ENCODE data around the gene SLC35G6.
A peak's percentile ranks its signal among the peaks of the same experiment; 100 is the strongest.

SLC35G6 gene

DNA sequence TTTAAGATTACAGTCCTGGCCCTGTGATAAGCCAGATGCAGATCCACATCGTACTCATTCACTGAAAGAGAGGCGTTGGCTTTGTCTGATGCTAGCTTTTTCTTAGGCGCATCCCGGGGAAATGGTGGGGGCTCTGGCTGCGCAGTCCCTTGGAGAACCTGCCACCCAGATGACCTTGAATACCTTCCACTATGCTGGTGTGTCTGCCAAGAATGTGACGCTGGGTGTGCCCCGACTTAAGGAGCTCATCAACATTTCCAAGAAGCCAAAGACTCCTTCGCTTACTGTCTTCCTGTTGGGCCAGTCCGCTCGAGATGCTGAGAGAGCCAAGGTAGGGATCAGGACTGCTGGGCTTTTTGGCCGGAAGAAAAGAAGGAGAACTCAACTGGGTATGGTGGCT lies 26.9 kb downstream of the SLC35G6 start:
- no peak for DNase-seq

DNA sequence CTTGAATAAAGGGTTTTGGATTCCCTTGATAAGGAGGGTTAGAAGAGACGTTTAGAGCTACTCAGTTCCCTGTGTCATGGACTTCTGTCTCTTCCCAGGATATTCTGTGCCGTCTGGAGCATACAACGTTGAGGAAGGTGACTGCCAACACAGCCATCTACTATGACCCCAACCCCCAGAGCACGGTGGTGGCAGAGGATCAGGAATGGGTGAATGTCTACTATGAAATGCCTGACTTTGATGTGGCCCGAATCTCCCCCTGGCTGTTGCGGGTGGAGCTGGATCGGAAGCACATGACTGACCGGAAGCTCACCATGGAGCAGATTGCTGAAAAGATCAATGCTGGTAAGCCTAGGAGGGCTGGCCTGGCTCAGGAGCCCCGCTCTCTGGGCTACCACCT lies 27.6 kb downstream of the SLC35G6 start:
- no peak for DNase-seq

DNA sequence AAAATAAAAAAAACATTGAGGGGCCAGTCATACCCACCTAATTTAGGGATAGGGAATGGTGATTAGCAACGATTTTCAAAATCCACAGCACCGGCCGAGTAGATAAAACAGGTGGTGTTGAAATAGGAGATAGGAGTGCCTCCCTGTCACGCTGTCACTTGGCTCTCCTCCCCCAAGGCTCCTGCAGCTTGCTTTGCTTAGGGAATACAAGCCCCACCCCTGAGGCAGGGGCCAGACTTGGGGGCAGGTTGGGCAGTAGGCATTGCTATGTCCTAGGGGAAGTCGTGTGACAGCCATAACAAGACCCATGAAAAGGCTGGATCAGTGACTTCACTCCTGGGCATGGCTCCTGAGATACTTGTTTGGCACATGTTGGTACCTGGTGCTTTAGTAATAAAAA lies 28.7 kb downstream of the SLC35G6 start:
- no peak for DNase-seq

DNA sequence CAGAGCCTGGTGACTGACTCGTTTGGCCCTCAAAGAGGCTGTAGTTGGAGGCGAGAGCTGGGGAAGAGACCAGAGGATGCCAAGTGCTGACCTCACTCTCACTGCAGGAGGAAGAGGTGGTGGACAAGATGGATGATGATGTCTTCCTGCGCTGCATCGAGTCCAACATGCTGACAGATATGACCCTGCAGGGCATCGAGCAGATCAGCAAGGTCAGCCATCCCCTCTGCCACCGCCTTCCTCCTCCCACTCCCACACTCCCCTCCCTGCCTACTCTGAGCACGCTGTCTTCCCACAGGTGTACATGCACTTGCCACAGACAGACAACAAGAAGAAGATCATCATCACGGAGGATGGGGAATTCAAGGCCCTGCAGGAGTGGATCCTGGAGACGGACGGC lies 29.9 kb downstream of the SLC35G6 start:
- DNase-seq = no peak

DNA sequence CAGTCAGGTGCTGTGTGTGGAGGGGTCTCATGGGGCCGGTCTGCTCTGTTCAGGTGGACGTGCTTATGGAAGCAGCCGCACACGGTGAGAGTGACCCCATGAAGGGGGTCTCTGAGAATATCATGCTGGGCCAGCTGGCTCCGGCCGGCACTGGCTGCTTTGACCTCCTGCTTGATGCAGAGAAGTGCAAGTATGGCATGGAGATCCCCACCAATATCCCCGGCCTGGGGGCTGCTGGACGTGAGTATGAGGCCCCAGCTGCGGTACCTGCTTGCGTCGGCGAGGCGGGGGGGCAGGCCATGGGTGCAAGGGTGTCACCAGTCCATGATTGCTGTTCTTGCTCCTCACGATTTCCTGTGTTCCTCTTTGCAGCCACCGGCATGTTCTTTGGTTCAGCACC lies 30.9 kb downstream of the SLC35G6 start:
- no peak for DNase-seq

DNA sequence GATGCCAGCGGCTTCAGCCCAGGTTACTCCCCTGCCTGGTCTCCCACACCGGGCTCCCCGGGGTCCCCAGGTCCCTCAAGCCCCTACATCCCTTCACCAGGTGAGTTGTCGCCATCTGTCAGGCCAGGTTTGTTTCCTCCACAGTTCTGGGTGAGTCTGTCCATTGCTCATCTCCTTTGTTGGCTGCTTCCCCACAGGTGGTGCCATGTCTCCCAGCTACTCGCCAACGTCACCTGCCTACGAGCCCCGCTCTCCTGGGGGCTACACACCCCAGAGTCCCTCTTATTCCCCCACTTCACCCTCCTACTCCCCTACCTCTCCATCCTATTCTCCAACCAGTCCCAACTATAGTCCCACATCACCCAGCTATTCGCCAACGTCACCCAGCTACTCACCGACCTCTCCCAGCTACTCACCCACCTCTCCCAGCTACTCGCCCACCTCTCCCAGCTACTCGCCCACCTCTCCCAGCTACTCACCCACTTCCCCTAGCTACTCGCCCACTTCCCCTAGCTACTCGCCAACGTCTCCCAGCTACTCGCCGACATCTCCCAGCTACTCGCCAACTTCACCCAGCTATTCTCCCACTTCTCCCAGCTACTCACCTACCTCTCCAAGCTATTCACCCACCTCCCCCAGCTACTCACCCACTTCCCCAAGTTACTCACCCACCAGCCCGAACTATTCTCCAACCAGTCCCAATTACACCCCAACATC lies 31.7 kb downstream of the SLC35G6 start:
- DNase-seq = no peak

DNA sequence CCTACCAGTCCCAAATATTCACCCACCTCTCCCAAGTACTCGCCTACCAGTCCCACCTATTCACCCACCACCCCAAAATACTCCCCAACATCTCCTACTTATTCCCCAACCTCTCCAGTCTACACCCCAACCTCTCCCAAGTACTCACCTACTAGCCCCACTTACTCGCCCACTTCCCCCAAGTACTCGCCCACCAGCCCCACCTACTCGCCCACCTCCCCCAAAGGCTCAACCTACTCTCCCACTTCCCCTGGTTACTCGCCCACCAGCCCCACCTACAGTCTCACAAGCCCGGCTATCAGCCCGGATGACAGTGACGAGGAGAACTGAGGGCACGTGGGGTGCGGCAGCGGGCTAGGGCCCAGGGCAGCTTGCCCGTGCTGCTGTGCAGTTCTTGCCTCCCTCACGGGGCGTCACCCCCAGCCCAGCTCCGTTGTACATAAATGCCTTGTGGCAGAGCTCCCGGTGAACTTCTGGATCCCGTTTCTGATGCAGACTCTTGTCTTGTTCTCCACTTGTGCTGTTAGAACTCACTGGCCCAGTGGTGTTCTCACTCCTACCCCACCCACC lies 32.7 kb downstream of the SLC35G6 start:
- DNase-seq = no peak

DNA sequence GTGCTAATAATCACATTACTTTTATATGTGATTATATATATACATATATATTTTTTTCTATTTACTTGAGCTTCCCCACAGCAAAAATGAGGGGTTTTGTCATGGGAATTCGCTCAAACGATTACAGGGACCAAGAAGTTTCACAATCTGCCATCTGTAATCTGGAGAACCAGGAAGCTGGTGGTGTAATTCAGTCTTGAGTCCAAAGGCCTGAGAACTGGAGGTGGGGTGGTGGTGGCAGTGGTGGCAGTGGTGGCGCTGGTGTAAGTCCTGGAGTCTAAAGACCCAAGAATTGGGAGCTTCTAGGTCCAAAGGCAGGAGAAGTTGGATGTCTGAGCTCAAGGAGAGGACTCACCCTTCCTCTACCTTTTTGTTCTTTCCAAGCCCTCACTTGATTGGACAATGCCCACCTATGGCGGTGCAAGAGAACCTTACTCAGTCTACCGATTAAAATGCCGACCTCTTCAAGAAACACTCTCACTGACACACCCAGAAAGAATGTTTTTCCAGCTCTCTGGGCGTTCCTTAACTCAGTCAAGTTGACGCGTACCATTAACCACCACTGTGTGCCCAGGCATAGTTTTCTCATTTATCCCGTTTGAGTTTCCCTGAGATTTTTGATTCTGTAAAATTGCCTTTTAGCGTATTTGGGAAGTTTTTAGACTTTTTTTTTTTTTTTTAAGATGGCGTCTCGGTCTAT lies 34.8 kb downstream of the SLC35G6 start:
- DNase-seq = no peak

DNA sequence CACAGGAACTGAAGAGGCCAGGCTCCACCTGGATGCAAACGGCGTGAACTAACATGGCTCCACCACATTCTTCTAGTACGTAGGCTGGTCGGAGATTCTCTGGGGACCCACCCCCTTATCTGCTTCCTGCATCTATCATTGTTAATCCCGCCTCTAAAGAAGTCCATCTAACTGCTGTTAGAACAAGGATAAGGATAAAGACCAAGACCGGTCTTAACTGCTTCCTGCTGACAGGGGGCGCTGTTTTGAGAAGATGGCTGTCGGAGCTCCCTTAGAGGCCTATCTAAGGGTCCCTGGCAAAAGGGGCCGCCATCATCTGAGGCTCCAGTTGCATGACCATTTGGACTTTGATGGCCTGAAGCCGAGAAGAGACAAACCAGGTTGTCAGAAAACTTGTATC lies 41.8 kb downstream of the SLC35G6 start:
- DNase-seq = peak; percentile 13 to 22 (median 19)

DNA sequence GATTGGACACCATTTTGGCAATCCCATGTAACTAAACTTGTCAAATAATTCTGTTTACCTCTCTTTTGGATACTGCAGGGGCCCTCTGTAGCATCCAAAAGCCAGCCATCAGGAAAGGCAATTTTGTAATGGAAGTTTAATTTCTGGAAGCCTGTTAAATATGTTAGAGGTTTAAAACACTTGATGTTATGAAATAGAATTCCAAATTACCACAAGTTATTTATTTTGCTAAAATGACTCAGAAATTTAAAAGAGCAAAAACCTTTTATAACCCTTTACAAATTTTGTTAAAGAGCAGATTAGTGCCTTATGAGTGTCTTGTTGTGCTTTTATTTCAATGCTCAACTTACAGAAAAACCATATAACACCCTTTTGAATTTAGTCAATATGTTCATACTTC lies 47.6 kb downstream of the SLC35G6 start:
- DNase-seq = no peak

DNA sequence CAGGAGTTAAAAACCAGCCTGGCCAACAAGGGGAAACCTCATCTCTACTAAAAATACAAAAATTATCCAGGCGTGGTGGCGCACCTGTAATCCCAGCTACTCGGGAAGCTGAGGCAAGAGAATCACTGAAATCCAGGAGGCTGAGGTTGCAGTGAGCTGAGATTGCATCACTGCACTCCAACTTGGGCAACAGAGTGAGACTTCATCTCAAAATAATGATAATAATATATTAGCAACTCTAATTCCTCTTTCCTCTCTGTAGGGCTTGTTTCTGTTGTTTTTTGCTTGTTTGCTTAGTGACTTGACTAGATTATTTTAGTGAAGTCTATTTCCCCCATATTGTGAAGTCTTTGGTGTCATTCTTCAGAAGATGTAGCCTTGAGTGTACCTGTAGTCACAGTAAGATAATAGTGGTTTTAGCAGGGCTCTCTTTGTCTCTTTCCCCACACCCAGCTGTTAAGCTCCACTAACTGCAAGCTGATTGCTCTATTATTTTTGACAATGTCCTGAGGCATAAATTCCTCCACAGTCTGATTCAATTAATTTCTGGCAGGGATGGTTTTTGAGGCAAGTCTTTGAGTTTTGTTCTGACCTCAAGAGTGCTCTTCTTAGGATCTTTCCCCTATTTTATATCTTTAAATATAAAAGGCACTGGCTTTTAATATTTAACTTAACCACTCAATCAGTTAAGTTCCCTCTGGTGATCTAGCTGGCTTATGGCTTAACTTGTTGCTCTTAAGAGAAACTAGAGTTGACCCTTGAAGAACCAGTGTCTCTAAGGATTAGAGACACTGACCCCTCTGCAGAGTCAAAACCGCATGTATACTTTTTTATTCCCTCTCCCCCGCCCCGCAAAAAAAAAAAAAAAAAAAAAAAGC lies 49.0 kb downstream of the SLC35G6 start:
- no peak for DNase-seq

Data from activated CD4-positive, CD25-positive, alpha-beta regulatory T cell (primary cell).